GM21737 (cell line): ENCODE results near the gene HRH3.

Source experiments
- ATAC-seq: cut with Tn5 transposase; IDR thresholded peaks from one replicate; pipeline ENCODE4 v1.9.1; 2021; ENCODE audit warnings: mild to moderate bottlenecking, moderate library complexity; ENCODE audit not compliant: unreplicated experiment

Gene HRH3

GRCh38 chr20:62181808-62182207, 38.3 kb downstream of the HRH3 start:
- no peak for ATAC-seq

- no peak for ATAC-seq
These were observed 40.9 kb downstream of the HRH3 start for GRCh38 chr20:62179162-62179504.

GRCh38 chr20:62178316-62179161, 41.5 kb downstream of the HRH3 start:
- no peak for ATAC-seq

GRCh38 chr20:62177307-62177706, 42.8 kb downstream of the HRH3 start:
- no peak for ATAC-seq

GRCh38 chr20:62176866-62177265, 43.2 kb downstream of the HRH3 start:
- ATAC-seq = no peak

- ATAC-seq = no peak
These were observed 44.4 kb downstream of the HRH3 start for GRCh38 chr20:62175711-62176110.

- no peak for ATAC-seq
These were observed 45.0 kb downstream of the HRH3 start for GRCh38 chr20:62174870-62175624.

- ATAC-seq = no peak
These were observed 45.9 kb downstream of the HRH3 start for GRCh38 chr20:62174021-62174804.

GRCh38 chr20:62172666-62173065, 47.4 kb downstream of the HRH3 start:
- ATAC-seq = no peak

GRCh38 chr20:62171245-62171644, 48.8 kb downstream of the HRH3 start:
- ATAC-seq = no peak

- no peak for ATAC-seq
These were observed 49.5 kb downstream of the HRH3 start for GRCh38 chr20:62170536-62170935.

- ATAC-seq = no peak
These were observed 51.1 kb downstream of the HRH3 start for GRCh38 chr20:62168890-62169435.

- ATAC-seq = no peak
These were observed 52.0 kb downstream of the HRH3 start for GRCh38 chr20:62168061-62168460.

- ATAC-seq = no peak
These were observed 52.6 kb downstream of the HRH3 start for GRCh38 chr20:62167474-62167873.

GRCh38 chr20:62165762-62166399, 54.2 kb downstream of the HRH3 start:
- no peak for ATAC-seq
